Kidney tubule cell (primary cell): ENCODE results near the gene TENM4.
"Not testable (repeated sequence)": the region's sequence is repeated elsewhere in the genome, so short reads cannot be mapped to it uniquely, and the experiment has no call there.

Experiments
- DNase-seq: peaks from one replicate; pipeline ENCODE4 v3.0.0-alpha.2; 2018; ENCODE audit warnings: low spot score

The TENM4 gene

GRCh38 chr11:78845496-78845895 is 595.3 kb downstream of the TENM4 start:
- DNase-seq = no peak

GRCh38 chr11:78841456-78842060 is 599.3 kb downstream of the TENM4 start:
- peak; percentile 55 for DNase-seq

GRCh38 chr11:78840623-78841022 is 600.2 kb downstream of the TENM4 start:
- DNase-seq = no peak

- no peak for DNase-seq
Measured at GRCh38 chr11:78840200-78840599, 600.6 kb downstream of the TENM4 start.

- no peak for DNase-seq
Measured at GRCh38 chr11:78838417-78838816, 602.4 kb downstream of the TENM4 start.

GRCh38 chr11:78835646-78836045 is 605.2 kb downstream of the TENM4 start:
- DNase-seq = no peak

GRCh38 chr11:78834886-78835285 is 605.9 kb downstream of the TENM4 start:
- peak; percentile 20 for DNase-seq

- DNase-seq = no peak
Measured at GRCh38 chr11:78833237-78833636, 607.6 kb downstream of the TENM4 start.

- DNase-seq = no peak
Measured at GRCh38 chr11:78832226-78832947, 608.4 kb downstream of the TENM4 start.

GRCh38 chr11:78831571-78831970 is 609.3 kb downstream of the TENM4 start:
- DNase-seq = no peak

GRCh38 chr11:78830277-78830819 is 610.5 kb downstream of the TENM4 start:
- no peak for DNase-seq

- no peak for DNase-seq
Measured at GRCh38 chr11:78829146-78829545, 611.7 kb downstream of the TENM4 start.

GRCh38 chr11:78828676-78829075 is 612.2 kb downstream of the TENM4 start:
- DNase-seq = no peak

- not testable (repeated sequence) for DNase-seq
Measured at GRCh38 chr11:78827291-78827690, 613.5 kb downstream of the TENM4 start.

- DNase-seq = no peak
Measured at GRCh38 chr11:78825591-78826020, 615.2 kb downstream of the TENM4 start.

GRCh38 chr11:78823588-78823987 is 617.2 kb downstream of the TENM4 start:
- DNase-seq = no peak

GRCh38 chr11:78822931-78823423 is 617.9 kb downstream of the TENM4 start:
- no peak for DNase-seq

GRCh38 chr11:78821371-78822306 is 619.2 kb downstream of the TENM4 start:
- DNase-seq = peak; percentile 9

- no peak for DNase-seq
Measured at GRCh38 chr11:78820741-78821140, 620.1 kb downstream of the TENM4 start.

- DNase-seq = no peak
Measured at GRCh38 chr11:78818201-78818600, 622.6 kb downstream of the TENM4 start.

- no peak for DNase-seq
Measured at GRCh38 chr11:78815831-78816230, 625.0 kb downstream of the TENM4 start.
